ENCODE data around the gene ADAM10.
"Not testable (repeated sequence)": the region's sequence is repeated elsewhere in the genome, so short reads cannot be mapped to it uniquely, and the experiment has no call there.

ADAM10 gene

GRCh38 chr15:58631319-58631718, 118.2 kb downstream of the ADAM10 start:
- no peak for DNase-seq (ENCODE audit: low read depth)
- no peak for TF ChIP-seq CTCF (conservative IDR thresholded peaks at IDR 0.05; ENCODE audit: low read depth, low read length)
- H3K4me3 ChIP-seq (ENCODE audit: low read length) = no peak overlapping the region

- no peak for TF ChIP-seq CTCF (conservative IDR thresholded peaks at IDR 0.05; ENCODE audit: low read depth, low read length)
- H3K4me3 ChIP-seq (ENCODE audit: low read length) = no peak overlapping the region
- DNase-seq (ENCODE audit: low read depth) = no peak
These were observed 119.9 kb downstream of the ADAM10 start for GRCh38 chr15:58629625-58630024.

GRCh38 chr15:58628206-58628947, 121.1 kb downstream of the ADAM10 start:
- DNase-seq (ENCODE audit: low read depth) = no peak
- no peak overlapping the region for H3K4me3 ChIP-seq (ENCODE audit: low read length)
- no peak for TF ChIP-seq CTCF (conservative IDR thresholded peaks at IDR 0.05; ENCODE audit: low read depth, low read length)

- no peak for DNase-seq (ENCODE audit: low read depth)
- TF ChIP-seq CTCF (conservative IDR thresholded peaks at IDR 0.05; ENCODE audit: low read depth, low read length) = no peak
- no peak overlapping the region for H3K4me3 ChIP-seq (ENCODE audit: low read length)
These were observed 121.8 kb downstream of the ADAM10 start for GRCh38 chr15:58627701-58628100.

- no peak for TF ChIP-seq CTCF (conservative IDR thresholded peaks at IDR 0.05; ENCODE audit: low read depth, low read length)
- H3K4me3 ChIP-seq (ENCODE audit: low read length) = no peak overlapping the region
- DNase-seq (ENCODE audit: low read depth) = no peak
These were observed 122.5 kb downstream of the ADAM10 start for GRCh38 chr15:58627046-58627445.

GRCh38 chr15:58626378-58626777, 123.1 kb downstream of the ADAM10 start:
- TF ChIP-seq CTCF (conservative IDR thresholded peaks at IDR 0.05; ENCODE audit: low read depth, low read length) = no peak
- DNase-seq (ENCODE audit: low read depth) = no peak
- no peak overlapping the region for H3K4me3 ChIP-seq (ENCODE audit: low read length)

GRCh38 chr15:58622877-58623276, 126.6 kb downstream of the ADAM10 start:
- no peak for TF ChIP-seq CTCF (conservative IDR thresholded peaks at IDR 0.05; ENCODE audit: low read depth, low read length)
- H3K4me3 ChIP-seq (ENCODE audit: low read length) = no peak overlapping the region
- no peak for DNase-seq (ENCODE audit: low read depth)

- H3K4me3 ChIP-seq (ENCODE audit: low read length); DNase-seq (ENCODE audit: low read depth): not testable (repeated sequence)
These were observed 129.2 kb downstream of the ADAM10 start for GRCh38 chr15:58620268-58620667.

Data from retinal pigment epithelial cell (primary cell).